H1 (cell line): ENCODE results near the gene MAP4K4. TPM values are rescaled to one million over a fixed set of nuclear protein-coding genes. Genes with fewer than 3 reads are reported as not detected.

ENCODE experiments used
- CTCF ChIA-PET: fragments of 300-600 bp; sonication (Branson Sonifier 250); formaldehyde crosslinking; loops from one replicate; lab custom pipeline; 2021; ENCODE audit not compliant: partially characterized antibody; lab: Charles Lee
- POLR2A ChIA-PET: fragments of 300-600 bp; sonication (Branson Sonifier 250); formaldehyde crosslinking; loops from one replicate; lab custom pipeline; 2021; ENCODE audit warnings: inconsistent platforms; ENCODE audit not compliant: partially characterized antibody; lab: Charles Lee
- DNase-seq, 2 experiments: peaks; one replicate each; pipeline versions ENCODE4 v3.0.0 to v3.0.0-alpha.2; 2010 to 2022; ENCODE audit warnings: low spot score in 2 of 2, low read depth in 1 of 2, mixed read lengths in 1 of 2
- FAIRE-seq: peaks from 2 replicates; lab custom pipeline; 2011; peaks lifted over from hg19 to GRCh38; lab: Jason Lieb, UNC
- H2AFZ ChIP-seq: 2 replicates; pipeline ENCODE4 v1.8.1; 2012; ENCODE audit warnings: low read length, inconsistent platforms
- H2AK5ac ChIP-seq: 2 replicates; pipeline ENCODE4 v1.6.1; 2013; ENCODE audit warnings: low read depth, low read length
- H2BK120ac ChIP-seq: replicated peaks from 2 replicates; pipeline ENCODE3; 2013; ENCODE audit warnings: low read depth, low read length, inconsistent platforms
- H2BK12ac ChIP-seq: 2 replicates; pipeline ENCODE4 v1.6.1; 2013; ENCODE audit warnings: low read depth, low read length
- H2BK15ac ChIP-seq: 2 replicates; pipeline ENCODE4 v1.6.1; 2013; ENCODE audit warnings: low read length
- H2BK20ac ChIP-seq: 2 replicates; pipeline ENCODE4 v1.6.1; 2013; ENCODE audit warnings: low read length
- H2BK5ac ChIP-seq: 2 replicates; pipeline ENCODE4 v1.6.1; 2013; ENCODE audit warnings: low read depth, low read length
- H3K14ac ChIP-seq: 2 replicates; pipeline ENCODE4 v1.6.1; 2013; ENCODE audit warnings: inconsistent platforms; ENCODE audit not compliant: insufficient read length
- H3K18ac ChIP-seq: 2 replicates; pipeline ENCODE4 v1.6.1; 2013; ENCODE audit warnings: low read length; ENCODE audit errors: extremely low read depth
- H3K23ac ChIP-seq: 2 replicates; pipeline ENCODE4 v1.6.1; 2013; ENCODE audit warnings: inconsistent platforms; ENCODE audit not compliant: insufficient read length
- H3K23me2 ChIP-seq: 2 replicates; pipeline ENCODE4 v1.6.1; 2013; ENCODE audit warnings: low read depth, low read length
- H3K27ac ChIP-seq: 2 replicates; pipeline ENCODE4 v1.6.1; 2011; ENCODE audit warnings: low read depth, low read length, inconsistent platforms
- H3K27me3 ChIP-seq, 4 experiments: replicated peaks in 1 of 4; 1 replicate in 1 of 4; 2 replicates in 3 of 4; pipeline versions ENCODE4 v1.6.1 to v1.8.1; 2011 to 2013; ENCODE audit warnings: low read length in 3 of 4, mild to moderate bottlenecking in 3 of 4, inconsistent platforms in 2 of 4, mixed read lengths in 2 of 4, moderate library complexity in 1 of 4; ENCODE audit not compliant: control insufficient read depth in 3 of 4, insufficient read depth in 3 of 4; ENCODE audit errors: extremely low read depth in 1 of 4
- H3K36me3 ChIP-seq, 4 experiments: 2 replicates each; pipeline versions ENCODE4 v1.6.1 to v1.8.1; 2011 to 2013; ENCODE audit warnings: mild to moderate bottlenecking in 4 of 4, low read length in 3 of 4, moderate library complexity in 2 of 4, control low read depth in 1 of 4, inconsistent platforms in 1 of 4; ENCODE audit not compliant: insufficient read depth in 4 of 4, control insufficient read depth in 2 of 4
- H3K4ac ChIP-seq: replicated peaks from 2 replicates; pipeline ENCODE3; 2013; ENCODE audit warnings: low read length, low read depth, mixed read lengths, inconsistent platforms; ENCODE audit not compliant: insufficient read length
- H3K4me1 ChIP-seq, 4 experiments: replicated peaks in 1 of 4; 1 replicate in 1 of 4; 2 replicates in 3 of 4; pipeline versions ENCODE4 v1.6.1 to v1.8.1; 2011 to 2013; ENCODE audit warnings: low read length in 3 of 4, inconsistent platforms in 2 of 4, mixed read lengths in 1 of 4; ENCODE audit not compliant: insufficient read depth in 4 of 4, control insufficient read depth in 3 of 4
- H3K4me2 ChIP-seq, 2 experiments: 2 replicates each; pipeline versions ENCODE4 v1.6.1 to v1.8.1; 2011 to 2013; ENCODE audit warnings: low read depth in 2 of 2, low read length in 2 of 2, control low read depth in 1 of 2, inconsistent platforms in 1 of 2, mild to moderate bottlenecking in 1 of 2; ENCODE audit not compliant: insufficient read depth in 1 of 2
- H3K4me3 ChIP-seq, 4 experiments: fragments of 200-600, 300-600 bp in 1 of 4; sonication (generic), shearing (Covaris generic), sonication (Bioruptor Twin) in 1 of 4; 2 replicates each; pipeline versions ENCODE4 v1.5.1 to v1.8.1; 2011 to 2016; ENCODE audit warnings: low read length in 4 of 4, low read depth in 3 of 4, control low read depth in 2 of 4, inconsistent platforms in 2 of 4, mild to moderate bottlenecking in 2 of 4, mixed read lengths in 1 of 4, moderate library complexity in 1 of 4; ENCODE audit not compliant: insufficient read depth in 2 of 4; ENCODE audit errors: extremely low read depth in 1 of 4
- H3K56ac ChIP-seq: replicated peaks from 2 replicates; pipeline ENCODE3; 2013; ENCODE audit warnings: low read depth, mild to moderate bottlenecking, mixed read lengths, low read length, inconsistent platforms; ENCODE audit not compliant: insufficient read length
- H3K79me1 ChIP-seq: 2 replicates; pipeline ENCODE4 v1.6.1; 2013; ENCODE audit warnings: low read depth, low read length, control low read depth
- H3K79me2 ChIP-seq, 2 experiments: 2 replicates each; pipeline versions ENCODE4 v1.6.1 to v1.8.1; 2012 to 2013; ENCODE audit warnings: low read length in 2 of 2, mild to moderate bottlenecking in 2 of 2, inconsistent platforms in 1 of 2; ENCODE audit not compliant: insufficient read depth in 2 of 2, control insufficient read depth in 1 of 2
- H3K9ac ChIP-seq, 4 experiments: replicated peaks in 1 of 4; 1 replicate in 1 of 4; 2 replicates in 3 of 4; pipeline versions ENCODE4 v1.6.1 to v1.8.1; 2011 to 2013; ENCODE audit warnings: low read depth in 3 of 4, low read length in 3 of 4, control low read depth in 2 of 4, mild to moderate bottlenecking in 2 of 4, moderate library complexity in 2 of 4, inconsistent platforms in 1 of 4; ENCODE audit errors: extremely low read depth in 1 of 4
- H3K9me3 ChIP-seq, 2 experiments: 2 replicates each; pipeline versions ENCODE4 v1.6.1 to v1.8.1; 2012 to 2013; ENCODE audit warnings: mild to moderate bottlenecking in 2 of 2, moderate library complexity in 2 of 2, control low read depth in 1 of 2, inconsistent platforms in 1 of 2, low read depth in 1 of 2, low read length in 1 of 2, mixed read lengths in 1 of 2; ENCODE audit not compliant: insufficient read depth in 2 of 2
- H4K20me1 ChIP-seq, 2 experiments: replicated peaks in 1 of 2; 2 replicates each; pipeline versions ENCODE3 to v1.8.1; 2011 to 2013; ENCODE audit warnings: inconsistent platforms in 2 of 2, low read length in 2 of 2, mild to moderate bottlenecking in 1 of 2; ENCODE audit not compliant: insufficient read depth in 2 of 2, control insufficient read depth in 1 of 2
- H4K5ac ChIP-seq: 2 replicates; pipeline ENCODE4 v1.6.1; 2013; ENCODE audit warnings: low read length, low read depth, mixed read lengths, inconsistent platforms; ENCODE audit not compliant: insufficient read length
- H4K8ac ChIP-seq: 2 replicates; pipeline ENCODE4 v1.8.0; 2013; ENCODE audit warnings: mild to moderate bottlenecking, moderate library complexity, low read length, inconsistent platforms; ENCODE audit not compliant: insufficient read depth; ENCODE audit errors: extremely low read depth
- H4K91ac ChIP-seq: replicated peaks from 2 replicates; pipeline ENCODE3; 2013; ENCODE audit warnings: low read length, mixed read lengths, inconsistent platforms; ENCODE audit not compliant: insufficient read length
- RXRA ChIP-seq: IDR thresholded peaks from 2 replicates; pipeline ENCODE4 v1.6.1; 2011; ENCODE audit warnings: low read depth, mild to moderate bottlenecking, low read length, moderate library complexity; ENCODE audit not compliant: insufficient read depth
- SP1 ChIP-seq: IDR thresholded peaks from 2 replicates; pipeline ENCODE4 v1.6.1; 2011; ENCODE audit warnings: low read depth, low read length
- SP4 ChIP-seq: IDR thresholded peaks from 2 replicates; pipeline ENCODE4 v1.6.1; 2012; ENCODE audit warnings: low read length, inconsistent platforms
- SUZ12 ChIP-seq: fragments of 200-600 bp; sonication (generic); IDR thresholded peaks from 2 replicates; pipeline ENCODE4 v1.6.1; 2012; ENCODE audit warnings: mild to moderate bottlenecking, inconsistent platforms, low read length, moderate library complexity, mixed read lengths
- TEAD4 ChIP-seq: IDR thresholded peaks from 2 replicates; pipeline ENCODE4 v1.6.1; 2012; ENCODE audit warnings: low read depth, low read length, inconsistent platforms, mixed read lengths
- WGBS, 2 experiments: shearing (Covaris generic) in 1 of 2; methylation state at CpG; one replicate each; pipeline versions ENCODE4 v1.1.6 to v1.1.7; 2013 to 2015; ENCODE audit warnings: low lambda C conversion rate in 2 of 2, mixed read lengths in 2 of 2, inconsistent platforms in 1 of 2, low coverage in 1 of 2, missing lambda C conversion rate in 1 of 2; ENCODE audit not compliant: insufficient replicate concordance in 2 of 2, insufficient coverage in 1 of 2, insufficient read length in 1 of 2; ENCODE audit errors: extremely low coverage in 1 of 2, missing lambda C conversion rate in 1 of 2; 5-methylcytosine and 5-hydroxymethylcytosine counted together
- polyA plus RNA-seq, 7 experiments: library from polyadenylated mRNA; depleted of rRNA in 3 of 7; stranded (reverse) in 5 of 7; unstranded in 2 of 7; fragments of >200 nt in 5 of 7; fragments of 200-250 nt in 2 of 7; gene quantifications; 1 replicate in 5 of 7; 2 replicates in 1 of 7; 4 replicates in 1 of 7; pipeline versions ENCODE4 v1.2.1 to v1.2.3, GENCODE V29; 2011 to 2013; ENCODE audit warnings: missing spikeins in 2 of 7, mixed read lengths in 2 of 7
- total RNA-seq: library from RNA; stranded (reverse); fragmentation: NEBNext Ultra II Directional; extraction: Animal tissue kit (Norgen Biotek cat#: 25700); gene quantifications from 2 replicates; pipeline ENCODE4 v1.2.1, GENCODE V29; 2021

Gene MAP4K4
- total and polyA plus RNA-seq, 2 of the 8 experiments (the other 6 are each of a cell fraction or from before 2014, with no cell fraction given), result 53.2 to 138 TPM

DNA sequence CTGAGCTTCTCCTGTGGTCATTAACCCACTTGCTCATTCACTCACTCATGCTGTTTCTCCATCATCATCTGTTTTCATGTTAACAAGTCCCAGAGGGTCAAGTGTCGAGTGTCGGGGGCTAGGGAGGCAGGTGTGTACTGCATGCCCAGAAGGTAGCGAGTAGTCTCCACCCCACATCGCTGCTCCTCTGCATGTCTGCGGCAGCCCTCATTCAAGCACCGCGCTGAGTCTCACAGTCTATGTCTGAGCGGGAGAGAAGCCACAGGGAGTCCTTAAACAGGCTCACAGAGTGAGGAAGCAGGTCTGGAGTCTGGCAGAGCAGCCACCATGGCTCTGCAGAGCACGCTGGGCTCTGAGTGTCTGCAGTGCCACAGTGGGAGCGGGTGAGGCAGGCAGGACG, 172.9 kb downstream of the MAP4K4 start:
- H3K9ac ChIP-seq, result no peak overlapping the region
- no peak overlapping the region for H2BK12ac ChIP-seq
- H3K79me1 ChIP-seq, result no peaks in the 10 kb centered on the region
- H2BK5ac ChIP-seq, result no peak overlapping the region
- H4K91ac ChIP-seq, result no peak overlapping the region
- 89% methylated on average over 11 of the region's 11 CpGs; no CpG with 5 or more reads in 1 of the 2 experiments for WGBS, 2 experiments
- H2BK15ac ChIP-seq, result no peak overlapping the region
- no peak overlapping the region for H2AK5ac ChIP-seq
- no peaks in the 10 kb centered on the region for H3K79me2 ChIP-seq
- H3K4ac ChIP-seq, result no peak overlapping the region
- no peak overlapping the region for H3K4me3 ChIP-seq
- H3K56ac ChIP-seq, result no peak overlapping the region
- H3K9me3 ChIP-seq, result no peaks in the 10 kb centered on the region
- no peak overlapping the region for H3K23ac ChIP-seq
- H3K4me2 ChIP-seq, result no peak overlapping the region
- FAIRE-seq (no peak), DNase-seq (no peak)
- H3K18ac ChIP-seq, result no peak overlapping the region
- H3K4me1 ChIP-seq, result no peaks in the 10 kb centered on the region
- H3K36me3 ChIP-seq, result peaks cover 24 to 77% (median 70%) of the 10 kb centered on the region in 4 experiments
- no peak overlapping the region for H2BK120ac ChIP-seq
- no peak overlapping the region for H3K14ac ChIP-seq
- H4K8ac ChIP-seq, result no peak overlapping the region
- H3K23me2 ChIP-seq, result no peaks in the 10 kb centered on the region; the same call in 1 of the 2 replicates
- POLR2A ChIA-PET, result no interaction called here
- CTCF ChIA-PET, result interaction anchor here (0.5 to 1.7 kb wide), 2 partner anchors 13 to 77 kb away, joined by 4 to 8 read pairs; no protein-coding TSS in a partner anchor
- H4K20me1 ChIP-seq, result peaks cover 1 to 5% of the 10 kb centered on the region in 2 experiments
- H4K5ac ChIP-seq, result no peak overlapping the region
- no peaks in the 10 kb centered on the region for H3K27me3 ChIP-seq
- H3K27ac ChIP-seq, result no peak overlapping the region
- H2AFZ ChIP-seq, result no peak overlapping the region
- no peak overlapping the region for H2BK20ac ChIP-seq
- TF ChIP-seq RXRA (no peak), SP1 (no peak), TEAD4 (no peak), SUZ12 (no peak), SP4 (no peak)
